ENCODE data around the gene SLC25A44.

DNA sequence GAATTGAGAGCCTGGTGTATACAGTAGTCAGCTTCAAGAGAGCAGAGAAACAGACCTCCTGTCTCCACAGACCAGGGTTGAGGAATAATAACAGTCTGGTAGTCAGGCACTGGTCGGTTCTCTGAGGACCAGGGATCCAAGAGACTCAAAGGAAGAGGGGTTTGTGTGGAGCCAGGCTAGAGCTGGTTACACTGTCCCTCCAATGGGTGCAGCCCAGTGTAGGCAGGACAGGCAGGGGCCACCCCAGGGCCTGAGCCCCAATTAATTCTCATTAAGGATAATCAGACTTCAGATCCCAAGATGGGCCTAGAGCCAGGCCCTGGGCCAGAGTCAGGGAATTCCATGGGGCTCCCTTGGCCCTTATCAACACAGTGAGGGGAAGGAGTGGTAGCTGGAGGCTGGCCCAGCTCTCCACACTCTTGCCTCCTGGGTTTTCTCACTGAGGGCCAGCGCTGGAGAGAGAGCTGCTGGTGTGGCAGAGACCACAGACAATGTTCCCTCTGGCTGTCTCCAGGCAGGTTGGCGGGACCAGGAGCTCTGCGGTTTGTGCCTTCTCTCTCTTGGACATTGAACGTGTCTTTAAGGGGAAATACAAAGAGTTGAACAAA lies 31.4 kb upstream of the SLC25A44 start:
- TF ChIP-seq CTCF (IDR thresholded peaks at IDR 0.05) (no peak), MYC (IDR thresholded peaks at IDR 0.05; ENCODE audit: borderline replicate concordance, low read length) (no peak), MAFK (IDR thresholded peaks at IDR 0.05; ENCODE audit: partially characterized antibody) (no peak), PHF8 (IDR thresholded peaks at IDR 0.05; ENCODE audit: borderline replicate concordance, low read depth) (no peak), TP53 (CRISPR knock-in tag; IDR thresholded peaks at IDR 0.05) (no peak), HDAC2 (IDR thresholded peaks at IDR 0.05) (no peak), POLR2A (IDR thresholded peaks at IDR 0.05; ENCODE audit: low read length) (no peak), POLR2AphosphoS2 (conservative IDR thresholded peaks at IDR 0.05; ENCODE audit: low read length) (no peak), CBX8 (IDR thresholded peaks at IDR 0.05) (no peak)
- TF ChIP-seq, protein P1, sequence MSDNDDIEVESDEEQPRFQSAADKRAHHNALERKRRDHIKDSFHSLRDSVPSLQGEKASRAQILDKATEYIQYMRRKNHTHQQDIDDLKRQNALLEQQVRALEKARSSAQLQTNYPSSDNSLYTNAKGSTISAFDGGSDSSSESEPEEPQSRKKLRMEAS (IDR thresholded peaks at IDR 0.05), result no peak
- TF ChIP-seq, protein P2, sequence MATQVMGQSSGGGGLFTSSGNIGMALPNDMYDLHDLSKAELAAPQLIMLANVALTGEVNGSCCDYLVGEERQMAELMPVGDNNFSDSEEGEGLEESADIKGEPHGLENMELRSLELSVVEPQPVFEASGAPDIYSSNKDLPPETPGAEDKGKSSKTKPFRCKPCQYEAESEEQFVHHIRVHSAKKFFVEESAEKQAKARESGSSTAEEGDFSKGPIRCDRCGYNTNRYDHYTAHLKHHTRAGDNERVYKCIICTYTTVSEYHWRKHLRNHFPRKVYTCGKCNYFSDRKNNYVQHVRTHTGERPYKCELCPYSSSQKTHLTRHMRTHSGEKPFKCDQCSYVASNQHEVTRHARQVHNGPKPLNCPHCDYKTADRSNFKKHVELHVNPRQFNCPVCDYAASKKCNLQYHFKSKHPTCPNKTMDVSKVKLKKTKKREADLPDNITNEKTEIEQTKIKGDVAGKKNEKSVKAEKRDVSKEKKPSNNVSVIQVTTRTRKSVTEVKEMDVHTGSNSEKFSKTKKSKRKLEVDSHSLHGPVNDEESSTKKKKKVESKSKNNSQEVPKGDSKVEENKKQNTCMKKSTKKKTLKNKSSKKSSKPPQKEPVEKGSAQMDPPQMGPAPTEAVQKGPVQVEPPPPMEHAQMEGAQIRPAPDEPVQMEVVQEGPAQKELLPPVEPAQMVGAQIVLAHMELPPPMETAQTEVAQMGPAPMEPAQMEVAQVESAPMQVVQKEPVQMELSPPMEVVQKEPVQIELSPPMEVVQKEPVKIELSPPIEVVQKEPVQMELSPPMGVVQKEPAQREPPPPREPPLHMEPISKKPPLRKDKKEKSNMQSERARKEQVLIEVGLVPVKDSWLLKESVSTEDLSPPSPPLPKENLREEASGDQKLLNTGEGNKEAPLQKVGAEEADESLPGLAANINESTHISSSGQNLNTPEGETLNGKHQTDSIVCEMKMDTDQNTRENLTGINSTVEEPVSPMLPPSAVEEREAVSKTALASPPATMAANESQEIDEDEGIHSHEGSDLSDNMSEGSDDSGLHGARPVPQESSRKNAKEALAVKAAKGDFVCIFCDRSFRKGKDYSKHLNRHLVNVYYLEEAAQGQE (IDR thresholded peaks at IDR 0.05), result no peak
